SK-N-SH treated with all-trans-retinoic acid at 6 μM for 48 hours (cell line): ENCODE results near the gene PLOD2.

Experiments
- ATAC-seq: fragments of 200-7000 bp; cut with Tn5 transposase; 3 replicates; pipeline ENCODE4 v1.9.1; 2020; ENCODE audit warnings: mild to moderate bottlenecking, moderate library complexity
- ARNTL ChIP-seq: fragments of 450-650 bp; formaldehyde crosslinking; IDR thresholded peaks from 2 replicates; pipeline ENCODE4 v1.5.0; 2020; ENCODE audit warnings: low read depth, mild to moderate bottlenecking, moderate library complexity, borderline replicate concordance
- BACH2 ChIP-seq: fragments of 250-450 bp; sonication (Bioruptor Pico); IDR thresholded peaks from 2 replicates; pipeline ENCODE4 v1.9.0; 2021; ENCODE audit warnings: mild to moderate bottlenecking, borderline replicate concordance
- CSDC2 ChIP-seq: fragments of 250-450 bp; sonication (Bioruptor Pico); IDR thresholded peaks from 2 replicates; pipeline ENCODE4 v1.5.0; 2020; ENCODE audit warnings: mild to moderate bottlenecking, moderate library complexity
- CSRNP3 ChIP-seq: fragments of 250-450 bp; sonication (Bioruptor Pico); IDR thresholded peaks from 2 replicates; pipeline ENCODE4 v1.5.1; 2021; ENCODE audit warnings: mild to moderate bottlenecking, moderate library complexity
- ESRRG ChIP-seq: fragments of 250-450 bp; sonication (Bioruptor Pico); IDR thresholded peaks from 2 replicates; pipeline ENCODE4 v1.6.1; 2021; ENCODE audit warnings: mild to moderate bottlenecking
- GLIS3 ChIP-seq: fragments of 250-450 bp; sonication (Bioruptor Pico); IDR thresholded peaks from 2 replicates; pipeline ENCODE4 v1.5.0; 2020; ENCODE audit warnings: mild to moderate bottlenecking, moderate library complexity
- ISL1 ChIP-seq: fragments of 250-450 bp; sonication (Bioruptor Pico); IDR thresholded peaks from 2 replicates; pipeline ENCODE4 v2.1.2; 2022; ENCODE audit warnings: mild to moderate bottlenecking, moderate library complexity
- OSR1 ChIP-seq: fragments of 250-450 bp; sonication (Bioruptor Pico); IDR thresholded peaks from 2 replicates; pipeline ENCODE4 v1.8.0; 2022; ENCODE audit warnings: moderate library complexity, mild to moderate bottlenecking, inconsistent platforms
- PATZ1 ChIP-seq: fragments of 250-450 bp; sonication (Bioruptor Pico); IDR thresholded peaks from 2 replicates; pipeline ENCODE4 v1.8.0; 2020; ENCODE audit warnings: mild to moderate bottlenecking, moderate library complexity, borderline replicate concordance
- PPARA ChIP-seq: fragments of 250-450 bp; sonication (Bioruptor Pico); IDR thresholded peaks from 2 replicates; pipeline ENCODE4 v1.5.0; 2020; ENCODE audit warnings: mild to moderate bottlenecking, borderline replicate concordance
- RARB ChIP-seq: fragments of 250-450 bp; sonication (Bioruptor Pico); IDR thresholded peaks from 2 replicates; pipeline ENCODE4 v1.8.0; 2021; ENCODE audit warnings: mild to moderate bottlenecking, moderate library complexity
- SNAI2 ChIP-seq: fragments of 250-450 bp; sonication (Bioruptor Pico); IDR thresholded peaks from 2 replicates; pipeline ENCODE4 v1.5.0; 2020; ENCODE audit warnings: mild to moderate bottlenecking, moderate library complexity
- TOX ChIP-seq: fragments of 250-450 bp; sonication (Bioruptor Pico); IDR thresholded peaks from 2 replicates; pipeline ENCODE4 v1.8.0; 2021; ENCODE audit warnings: mild to moderate bottlenecking, moderate library complexity, borderline replicate concordance
- TSHZ2 ChIP-seq: fragments of 250-450 bp; sonication (Bioruptor Pico); IDR thresholded peaks from 2 replicates; pipeline ENCODE4 v1.5.0; 2020; ENCODE audit warnings: mild to moderate bottlenecking, moderate library complexity
- ZC3H10 ChIP-seq: fragments of 250-450 bp; sonication (Bioruptor Pico); IDR thresholded peaks from 2 replicates; pipeline ENCODE4 v1.5.1; 2021; ENCODE audit warnings: mild to moderate bottlenecking, moderate library complexity
- ZFP3 ChIP-seq: fragments of 250-450 bp; sonication (Bioruptor Pico); IDR thresholded peaks from 2 replicates; pipeline ENCODE4 v1.5.0; 2020; ENCODE audit warnings: mild to moderate bottlenecking, moderate library complexity
- ZFP30 ChIP-seq: fragments of 450-650 bp; formaldehyde crosslinking; IDR thresholded peaks from 2 replicates; pipeline ENCODE4 v1.5.0; 2022; ENCODE audit warnings: mild to moderate bottlenecking, moderate library complexity
- ZNF565 ChIP-seq: fragments of 450-650 bp; formaldehyde crosslinking; conservative IDR thresholded peaks from 2 replicates; pipeline ENCODE4 v1.5.0; 2020; ENCODE audit warnings: low read depth, mild to moderate bottlenecking, moderate library complexity
- ZNF70 ChIP-seq: fragments of 450-650 bp; formaldehyde crosslinking; IDR thresholded peaks from 2 replicates; pipeline ENCODE4 v1.5.0; 2020; ENCODE audit warnings: mild to moderate bottlenecking, moderate library complexity
- ZNF8 ChIP-seq: fragments of 450-650 bp; formaldehyde crosslinking; IDR thresholded peaks from 2 replicates; pipeline ENCODE4 v1.5.0; 2020; ENCODE audit warnings: mild to moderate bottlenecking, moderate library complexity
- TF ChIP-seq, protein P1 (sequence below): fragments of 250-450 bp; sonication (Bioruptor Pico); IDR thresholded peaks from 2 replicates; pipeline ENCODE4 v1.8.0; 2021; ENCODE audit warnings: low read depth, mild to moderate bottlenecking, moderate library complexity, borderline replicate concordance

The PLOD2 gene

GRCh38 chr3:146058241-146058640, 102.7 kb downstream of the PLOD2 start:
- no peak for ATAC-seq
- TF ChIP-seq PATZ1 (CRISPR knock-in tag) = no peak
- TF ChIP-seq, all 23 proteins: peak for 0

- no peak for ATAC-seq
- no peak for TF ChIP-seq PPARA
- no peak for TF ChIP-seq RARB (CRISPR knock-in tag)
- TF ChIP-seq, protein P1, sequence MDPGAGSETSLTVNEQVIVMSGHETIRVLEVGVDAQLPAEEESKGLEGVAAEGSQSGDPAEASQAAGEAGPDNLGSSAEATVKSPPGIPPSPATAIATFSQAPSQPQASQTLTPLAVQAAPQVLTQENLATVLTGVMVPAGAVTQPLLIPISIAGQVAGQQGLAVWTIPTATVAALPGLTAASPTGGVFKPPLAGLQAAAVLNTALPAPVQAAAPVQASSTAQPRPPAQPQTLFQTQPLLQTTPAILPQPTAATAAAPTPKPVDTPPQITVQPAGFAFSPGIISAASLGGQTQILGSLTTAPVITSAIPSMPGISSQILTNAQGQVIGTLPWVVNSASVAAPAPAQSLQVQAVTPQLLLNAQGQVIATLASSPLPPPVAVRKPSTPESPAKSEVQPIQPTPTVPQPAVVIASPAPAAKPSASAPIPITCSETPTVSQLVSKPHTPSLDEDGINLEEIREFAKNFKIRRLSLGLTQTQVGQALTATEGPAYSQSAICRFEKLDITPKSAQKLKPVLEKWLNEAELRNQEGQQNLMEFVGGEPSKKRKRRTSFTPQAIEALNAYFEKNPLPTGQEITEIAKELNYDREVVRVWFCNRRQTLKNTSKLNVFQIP (CRISPR knock-in tag) = no peak
- TF ChIP-seq ARNTL (CRISPR knock-in tag) = no peak
- TF ChIP-seq ZNF70 (CRISPR knock-in tag) = no peak
- TF ChIP-seq BACH2 (CRISPR knock-in tag) = no peak
- TF ChIP-seq ZC3H10 (CRISPR knock-in tag) = no peak
- no peak for TF ChIP-seq ZFP30 (CRISPR knock-in tag)
- no peak for TF ChIP-seq ESRRG (CRISPR knock-in tag)
- TF ChIP-seq OSR1 (CRISPR knock-in tag) = no peak
- TF ChIP-seq GLIS3 (CRISPR knock-in tag) = no peak
- TF ChIP-seq, all 23 proteins: peak for 0
Observed at GRCh38 chr3:146052791-146053310, 108.1 kb downstream of the PLOD2 start.

DNA sequence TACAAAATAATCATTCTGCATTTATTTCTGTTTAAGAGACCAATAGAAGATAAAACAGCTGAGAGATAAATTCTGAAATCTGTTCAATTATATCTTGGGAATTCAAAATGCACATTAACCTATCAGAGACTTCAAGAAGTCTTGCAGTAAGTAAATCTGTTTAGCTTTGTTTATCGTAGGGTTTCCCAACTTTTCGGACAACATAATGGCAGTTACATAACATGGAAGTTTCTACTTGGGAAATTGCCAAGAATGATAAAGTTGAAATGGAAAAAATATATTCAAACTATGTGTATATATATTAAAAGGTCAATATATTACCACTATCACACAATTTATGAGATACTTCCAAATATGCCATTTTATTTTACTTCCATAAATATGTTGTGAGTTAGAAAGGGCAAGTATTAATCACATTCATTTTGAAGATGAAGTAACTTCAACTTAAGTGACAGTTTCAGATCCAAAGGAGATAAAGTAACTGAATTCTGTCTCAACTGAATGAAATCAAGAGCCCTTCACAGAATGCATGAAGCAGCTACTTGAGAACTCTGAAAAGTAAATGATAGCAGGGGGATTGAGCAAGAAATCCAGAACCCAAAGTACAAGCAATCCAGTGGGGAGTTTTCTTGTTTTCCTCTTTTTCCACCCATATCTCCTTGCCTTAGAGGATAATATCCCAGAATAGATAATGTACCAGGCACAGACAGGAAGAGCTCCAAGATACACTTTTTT, 108.8 kb downstream of the PLOD2 start:
- no peak for ATAC-seq
- TF ChIP-seq ZFP3 (CRISPR knock-in tag) (no peak), TSHZ2 (CRISPR knock-in tag) (no peak), ZNF8 (CRISPR knock-in tag) (no peak), ZFP30 (CRISPR knock-in tag) (no peak), SNAI2 (no peak), PPARA (no peak)
- TF ChIP-seq, all 23 proteins: peak for 0

DNA sequence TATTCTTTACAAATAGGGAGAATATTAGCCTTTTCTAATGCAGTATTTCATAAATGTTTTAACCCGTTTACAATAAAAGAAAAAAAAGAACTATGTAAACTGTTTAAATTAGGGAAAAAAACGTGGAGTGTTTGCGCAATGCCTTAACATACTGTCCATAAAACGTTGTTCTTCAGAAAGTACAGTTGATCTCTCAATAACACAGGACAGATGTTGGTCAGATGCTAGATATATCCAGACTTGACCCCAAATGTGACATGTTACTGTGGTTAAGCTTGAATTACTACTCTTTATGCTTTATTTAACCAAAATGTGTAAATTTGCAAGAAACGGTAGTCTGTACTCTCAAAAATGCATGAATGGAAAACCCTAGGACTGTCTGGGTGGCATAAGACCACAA, 110.3 kb downstream of the PLOD2 start:
- ATAC-seq = no peak
- no peak for TF ChIP-seq TOX
- no peak for TF ChIP-seq OSR1 (CRISPR knock-in tag)
- no peak for TF ChIP-seq ZNF8 (CRISPR knock-in tag)
- no peak for TF ChIP-seq ZNF70 (CRISPR knock-in tag)
- no peak for TF ChIP-seq ZFP30 (CRISPR knock-in tag)
- TF ChIP-seq CSDC2 (CRISPR knock-in tag) = no peak
- no peak for TF ChIP-seq ESRRG (CRISPR knock-in tag)
- no peak for TF ChIP-seq RARB (CRISPR knock-in tag)
- no peak for TF ChIP-seq SNAI2

- ATAC-seq = no peak
- TF ChIP-seq TSHZ2 (CRISPR knock-in tag) (no peak), ZNF70 (CRISPR knock-in tag) (no peak), CSDC2 (CRISPR knock-in tag) (no peak), ZNF565 (no peak), TOX (no peak), ZFP30 (CRISPR knock-in tag) (no peak), SNAI2 (no peak), ISL1 (no peak), CSRNP3 (CRISPR knock-in tag) (no peak), ESRRG (CRISPR knock-in tag) (no peak), OSR1 (CRISPR knock-in tag) (no peak)
- TF ChIP-seq, protein P1 (CRISPR knock-in tag) = no peak
Observed at GRCh38 chr3:146047485-146047884, 113.5 kb downstream of the PLOD2 start.
